ENCODE measurements around the gene NR3C2. TPM values are rescaled to one million over a fixed set of nuclear protein-coding genes. Genes with fewer than 3 reads are reported as not detected.
"Not testable (repeated sequence)": the region's sequence is repeated elsewhere in the genome, so short reads cannot be mapped to it uniquely, and the experiment has no call there.

NR3C2 gene
- total RNA-seq, 2 experiments from 2014 or later, result 5.3 to 5.7 TPM

- H3K27me3 Mint-ChIP-seq (ENCODE audit: low read depth); H3K4me3 Mint-ChIP-seq; H3K4me1 Mint-ChIP-seq (ENCODE audit: low read depth); POLR2A ChIA-PET; CTCF ChIA-PET; H3K27ac Mint-ChIP-seq; DNase-seq; ATAC-seq; H3K36me3 Mint-ChIP-seq (ENCODE audit: low read depth): not testable (repeated sequence)
- H3K9me3 Mint-ChIP-seq (ENCODE audit: insufficient read depth), result peaks cover 18% of the 10 kb centered on the region
These were observed 319.1 kb downstream of the NR3C2 start for GRCh38 chr4:148123161-148123560.

GRCh38 chr4:148120216-148120615, 322.0 kb downstream of the NR3C2 start:
- CTCF ChIA-PET, result no interaction called here
- no peak for DNase-seq
- no peak for ATAC-seq
- Mint-ChIP-seq H3K27me3 (ENCODE audit: low read depth) (no peaks in the 10 kb centered on the region), H3K36me3 (ENCODE audit: low read depth) (peaks cover 9% of the 10 kb centered on the region), H3K27ac (no peak overlapping the region), H3K9me3 (ENCODE audit: insufficient read depth) (peaks cover 3% of the 10 kb centered on the region), H3K4me1 (ENCODE audit: low read depth) (no peaks in the 10 kb centered on the region), H3K4me3 (no peak overlapping the region)
- POLR2A ChIA-PET, result no interaction called here

GRCh38 chr4:148118633-148119032, 323.6 kb downstream of the NR3C2 start:
- Mint-ChIP-seq H3K27me3 (ENCODE audit: low read depth) (no peaks in the 10 kb centered on the region), H3K9me3 (ENCODE audit: insufficient read depth) (no peaks in the 10 kb centered on the region), H3K27ac (no peak overlapping the region), H3K36me3 (ENCODE audit: low read depth) (peaks cover 10% of the 10 kb centered on the region), H3K4me3 (no peak overlapping the region), H3K4me1 (ENCODE audit: low read depth) (no peaks in the 10 kb centered on the region)
- DNase-seq, result no peak
- POLR2A ChIA-PET, result no interaction called here
- CTCF ChIA-PET, result no interaction called here
- ATAC-seq, result no peak

GRCh38 chr4:148118179-148118578, 324.0 kb downstream of the NR3C2 start:
- Mint-ChIP-seq H3K27me3 (ENCODE audit: low read depth) (no peaks in the 10 kb centered on the region), H3K4me3 (no peak overlapping the region), H3K4me1 (ENCODE audit: low read depth) (no peaks in the 10 kb centered on the region), H3K27ac (no peak overlapping the region), H3K9me3 (ENCODE audit: insufficient read depth) (no peaks in the 10 kb centered on the region), H3K36me3 (ENCODE audit: low read depth) (peaks cover 7% of the 10 kb centered on the region)
- ChIA-PET CTCF (interaction anchor here (1.3 kb wide), 1 partner anchor 61 kb away, joined by 4 read pairs; no protein-coding TSS in a partner anchor), POLR2A (no interaction called here)
- ATAC-seq (no peak), DNase-seq (no peak)

- peaks cover 6% of the 10 kb centered on the region for H3K4me1 Mint-ChIP-seq (ENCODE audit: low read depth)
- peaks cover 9% of the 10 kb centered on the region for H3K36me3 Mint-ChIP-seq (ENCODE audit: low read depth)
- DNase-seq, result no peak
- ATAC-seq, result no peak
- ChIA-PET POLR2A (no interaction called here), CTCF (interaction anchor here (1.3 kb wide), 1 partner anchor 60 kb away, joined by 4 read pairs; no protein-coding TSS in a partner anchor)
- no peak overlapping the region for H3K4me3 Mint-ChIP-seq
- H3K27me3 Mint-ChIP-seq (ENCODE audit: low read depth), result no peaks in the 10 kb centered on the region
- no peak overlapping the region for H3K27ac Mint-ChIP-seq
- no peaks in the 10 kb centered on the region for H3K9me3 Mint-ChIP-seq (ENCODE audit: insufficient read depth)
These were observed 325.2 kb downstream of the NR3C2 start for GRCh38 chr4:148116969-148117368.

- H3K27me3 Mint-ChIP-seq (ENCODE audit: low read depth), result no peaks in the 10 kb centered on the region
- ChIA-PET CTCF (no interaction called here), POLR2A (no interaction called here)
- no peak for DNase-seq
- no peak for ATAC-seq
- no peaks in the 10 kb centered on the region for H3K9me3 Mint-ChIP-seq (ENCODE audit: insufficient read depth)
- peaks cover 12% of the 10 kb centered on the region for H3K36me3 Mint-ChIP-seq (ENCODE audit: low read depth)
- H3K4me1 Mint-ChIP-seq (ENCODE audit: low read depth), result peaks cover 9% of the 10 kb centered on the region
- no peak overlapping the region for H3K27ac Mint-ChIP-seq
- H3K4me3 Mint-ChIP-seq, result no peak overlapping the region
These were observed 325.9 kb downstream of the NR3C2 start for GRCh38 chr4:148116264-148116663.

DNA sequence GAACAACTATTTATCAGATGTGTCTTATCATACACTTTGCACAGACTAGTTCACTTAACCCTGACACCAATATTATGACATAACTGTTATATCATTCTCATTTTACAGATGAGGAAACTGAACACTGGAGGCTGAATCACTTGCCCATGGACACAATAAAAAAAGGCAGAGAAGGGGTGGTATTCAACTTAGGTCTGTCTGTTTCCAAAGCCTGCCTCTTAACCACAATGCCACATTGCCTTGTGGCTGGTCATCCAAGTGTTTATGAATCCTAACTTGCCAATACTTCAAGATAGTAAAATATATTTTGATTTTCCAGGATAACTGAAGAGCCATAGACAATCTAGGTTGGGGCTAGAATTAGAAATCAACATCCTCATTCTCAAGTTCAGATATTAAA, 327.8 kb downstream of the NR3C2 start:
- Mint-ChIP-seq H3K36me3 (ENCODE audit: low read depth) (peaks cover 13% of the 10 kb centered on the region), H3K27ac (no peak overlapping the region), H3K4me3 (no peak overlapping the region), H3K9me3 (ENCODE audit: insufficient read depth) (no peaks in the 10 kb centered on the region), H3K27me3 (ENCODE audit: low read depth) (no peaks in the 10 kb centered on the region), H3K4me1 (ENCODE audit: low read depth) (peaks cover 9% of the 10 kb centered on the region)
- DNase-seq, result no peak
- ChIA-PET CTCF (no interaction called here), POLR2A (no interaction called here)
- ATAC-seq, result no peak

DNA sequence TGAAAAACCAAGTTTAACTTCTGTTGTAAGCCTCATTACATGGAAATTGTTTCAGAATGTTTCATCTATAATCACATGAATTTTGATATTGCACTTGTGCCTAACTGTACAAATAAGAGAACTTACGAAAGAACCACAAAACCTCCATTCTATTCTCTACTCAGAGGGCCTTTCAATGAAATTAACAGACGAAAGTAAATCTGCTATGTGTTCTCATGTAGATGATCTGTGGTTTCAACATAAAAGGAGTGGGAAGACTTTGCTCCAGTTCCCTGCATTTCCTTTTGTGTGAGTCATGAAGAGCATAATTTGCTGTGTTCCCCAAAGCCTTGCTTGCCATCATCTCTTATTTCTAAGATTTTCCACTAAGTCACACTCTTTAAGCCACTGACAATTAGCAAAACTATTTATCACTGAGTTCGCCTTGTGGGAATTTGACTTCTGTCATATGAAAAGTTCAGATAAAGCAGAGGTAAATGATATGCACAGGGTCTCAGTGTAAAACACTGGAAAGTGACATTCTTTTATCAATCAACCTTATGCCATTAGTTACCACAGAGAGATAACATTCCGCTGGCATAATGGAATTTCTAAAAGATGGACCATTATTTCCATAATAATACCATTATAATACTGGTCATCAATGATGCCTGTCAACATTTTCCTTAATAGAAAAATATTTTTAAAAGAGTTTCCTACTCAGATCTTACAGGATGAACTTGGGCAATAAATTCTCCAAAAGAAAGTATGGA, 329.8 kb downstream of the NR3C2 start:
- Mint-ChIP-seq H3K4me3 (no peak overlapping the region), H3K36me3 (ENCODE audit: low read depth) (peaks cover 17% of the 10 kb centered on the region), H3K9me3 (ENCODE audit: insufficient read depth) (no peaks in the 10 kb centered on the region), H3K27ac (no peak overlapping the region), H3K4me1 (ENCODE audit: low read depth) (peaks cover 9% of the 10 kb centered on the region), H3K27me3 (ENCODE audit: low read depth) (no peaks in the 10 kb centered on the region)
- ChIA-PET POLR2A (no interaction called here), CTCF (no interaction called here)
- DNase-seq (no peak), ATAC-seq (no peak)

GRCh38 chr4:148110169-148110568, 332.0 kb downstream of the NR3C2 start:
- POLR2A ChIA-PET, result no interaction called here
- DNase-seq (no peak), ATAC-seq (no peak)
- Mint-ChIP-seq H3K27ac (no peak overlapping the region), H3K27me3 (ENCODE audit: low read depth) (no peaks in the 10 kb centered on the region), H3K4me1 (ENCODE audit: low read depth) (peaks cover 9% of the 10 kb centered on the region), H3K4me3 (no peak overlapping the region), H3K36me3 (ENCODE audit: low read depth) (peaks cover 23% of the 10 kb centered on the region), H3K9me3 (ENCODE audit: insufficient read depth) (no peaks in the 10 kb centered on the region)
- CTCF ChIA-PET, result no interaction called here

- ATAC-seq (no peak), DNase-seq (no peak)
- Mint-ChIP-seq H3K4me3 (no peak overlapping the region), H3K27me3 (ENCODE audit: low read depth) (no peaks in the 10 kb centered on the region), H3K36me3 (ENCODE audit: low read depth) (peaks cover 23% of the 10 kb centered on the region), H3K4me1 (ENCODE audit: low read depth) (peaks cover 11% of the 10 kb centered on the region), H3K27ac (no peak overlapping the region), H3K9me3 (ENCODE audit: insufficient read depth) (no peaks in the 10 kb centered on the region)
- POLR2A ChIA-PET, result no interaction called here
- CTCF ChIA-PET, result no interaction called here
These were observed 333.0 kb downstream of the NR3C2 start for GRCh38 chr4:148109216-148109615.

GRCh38 chr4:148108766-148109165, 333.4 kb downstream of the NR3C2 start:
- ChIA-PET CTCF (no interaction called here), POLR2A (no interaction called here)
- Mint-ChIP-seq H3K4me1 (ENCODE audit: low read depth) (peaks cover 11% of the 10 kb centered on the region), H3K27me3 (ENCODE audit: low read depth) (no peaks in the 10 kb centered on the region), H3K4me3 (no peak overlapping the region), H3K36me3 (ENCODE audit: low read depth) (peaks cover 24% of the 10 kb centered on the region), H3K9me3 (ENCODE audit: insufficient read depth) (no peaks in the 10 kb centered on the region), H3K27ac (no peak overlapping the region)
- DNase-seq (no peak), ATAC-seq (no peak)

GRCh38 chr4:148103597-148104355, 338.4 kb downstream of the NR3C2 start:
- H3K27me3 Mint-ChIP-seq (ENCODE audit: low read depth), result no peaks in the 10 kb centered on the region
- ATAC-seq (no peak), DNase-seq (no peak)
- POLR2A ChIA-PET, result no interaction called here
- H3K9me3 Mint-ChIP-seq (ENCODE audit: insufficient read depth), result peaks cover 3% of the 10 kb centered on the region
- CTCF ChIA-PET, result no interaction called here
- no peak overlapping the region for H3K27ac Mint-ChIP-seq
- H3K36me3 Mint-ChIP-seq (ENCODE audit: low read depth), result peaks cover 8% of the 10 kb centered on the region
- H3K4me3 Mint-ChIP-seq, result no peak overlapping the region
- peaks cover 2% of the 10 kb centered on the region for H3K4me1 Mint-ChIP-seq (ENCODE audit: low read depth)

Measured in activated CD8-positive, alpha-beta T cell treated with anti-CD3 and anti-CD28 coated beads, Interleukin-2, amount 10 ng/mL, durations not matched to agents 7 days and 5 days (primary cell).